K562 (cell line): ENCODE results near the gene CDKN2C. TPM values are rescaled to one million over a fixed set of nuclear protein-coding genes. Genes with fewer than 3 reads are reported as not detected.
A peak's percentile ranks its signal among the peaks of the same experiment; 100 is the strongest.

Experiments used
- ESRRA ChIP-seq: fragments of 450-650 bp; IDR thresholded peaks from 2 replicates; pipeline ENCODE4 v1.6.1; 2014; ENCODE audit warnings: low read depth, mild to moderate bottlenecking, moderate library complexity, borderline replicate concordance
- ETS2 ChIP-seq: IDR thresholded peaks from 2 replicates; pipeline ENCODE4 v1.6.1; 2016; ENCODE audit warnings: borderline replicate concordance, missing genetic modification characterization, mild to moderate bottlenecking, moderate library complexity, missing compliant biosample characterization; ENCODE audit not compliant: poor library complexity, severe bottlenecking
- HEY1 ChIP-seq: fragments of 250-450 bp; sonication (Bioruptor Pico); IDR thresholded peaks from 2 replicates; pipeline ENCODE4 v1.5.0; 2020; ENCODE audit warnings: mild to moderate bottlenecking, moderate library complexity, borderline replicate concordance
- HNRNPK ChIP-seq: fragments of 200-400 bp; formaldehyde crosslinking; IDR thresholded peaks from one replicate; pipeline ENCODE4 v1.6.1; 2018; ENCODE audit warnings: mild to moderate bottlenecking, low read depth, low read length; ENCODE audit not compliant: poor library complexity, severe bottlenecking
- HOMEZ ChIP-seq: fragments of 250-450 bp; sonication (Bioruptor Pico); IDR thresholded peaks from 2 replicates; pipeline ENCODE4 v1.4.0; 2020; ENCODE audit warnings: mild to moderate bottlenecking, moderate library complexity
- KDM5B ChIP-seq: fragments of 200-600 bp; sonication (generic); IDR thresholded peaks from 2 replicates; pipeline ENCODE4 v1.6.1; 2012; ENCODE audit warnings: low read depth, mild to moderate bottlenecking, moderate library complexity, low read length, control low read depth, inconsistent platforms; ENCODE audit not compliant: insufficient replicate concordance
- LEF1 ChIP-seq: fragments of 450-650 bp; IDR thresholded peaks from 2 replicates; pipeline ENCODE4 v1.6.1; 2016; ENCODE audit warnings: mild to moderate bottlenecking
- MAX ChIP-seq: sonication (generic); formaldehyde crosslinking; IDR thresholded peaks from 2 replicates; pipeline ENCODE4 v1.9.0; 2022; ENCODE audit warnings: mild to moderate bottlenecking, missing genetic modification reagents
- MLX ChIP-seq, 2 experiments: fragments of 450-650 bp in 1 of 2; sonication (generic) in 1 of 2; formaldehyde crosslinking; conservative IDR thresholded peaks; 2 replicates each; pipeline versions ENCODE4 v1.4.0 to v1.8.1; 2020 to 2022; ENCODE audit warnings: mild to moderate bottlenecking in 1 of 2, missing genetic modification reagents in 1 of 2
- NCOA2 ChIP-seq, 2 experiments: fragments of 450-650 bp; IDR thresholded peaks; 2 replicates each; pipeline ENCODE4 v1.6.1; 2018; ENCODE audit warnings: mild to moderate bottlenecking in 2 of 2, moderate library complexity in 1 of 2; ENCODE audit not compliant: partially characterized antibody in 2 of 2
- NFXL1 ChIP-seq: fragments of 450-650 bp; formaldehyde crosslinking; IDR thresholded peaks from 2 replicates; pipeline ENCODE4 v1.4.0; 2021; ENCODE audit warnings: mild to moderate bottlenecking
- PML ChIP-seq: IDR thresholded peaks from 2 replicates; pipeline ENCODE4 v1.6.1; 2012; ENCODE audit warnings: low read length, inconsistent platforms
- PTBP1 ChIP-seq: fragments of 200-400 bp; formaldehyde crosslinking; IDR thresholded peaks from 2 replicates; pipeline ENCODE4 v1.6.1; 2017; ENCODE audit warnings: low read depth, low read length
- RBM17 ChIP-seq: fragments of 200-400 bp; formaldehyde crosslinking; IDR thresholded peaks from 2 replicates; pipeline ENCODE4 v1.6.1; 2017; ENCODE audit warnings: low read depth, mild to moderate bottlenecking, low read length, borderline replicate concordance
- RFX5 ChIP-seq: IDR thresholded peaks from 2 replicates; pipeline ENCODE4 v1.6.1; 2011; ENCODE audit warnings: low read depth, mild to moderate bottlenecking, improper control_type of control experiment, low read length
- SP1 ChIP-seq: sonication (generic); formaldehyde crosslinking; IDR thresholded peaks from 2 replicates; pipeline ENCODE4 v1.8.1; 2022; ENCODE audit warnings: mild to moderate bottlenecking, missing genetic modification reagents
- TCF3 ChIP-seq: sonication (generic); formaldehyde crosslinking; IDR thresholded peaks from 2 replicates; pipeline ENCODE4 v1.4.0; 2020; ENCODE audit warnings: mild to moderate bottlenecking, missing genetic modification reagents
- ZC3H4 ChIP-seq: sonication (generic); formaldehyde crosslinking; IDR thresholded peaks from 2 replicates; pipeline ENCODE4 v1.9.0; 2021; ENCODE audit warnings: missing genetic modification reagents, borderline replicate concordance
- ZHX1 ChIP-seq: fragments of 150-350 bp; conservative IDR thresholded peaks from 2 replicates; pipeline ENCODE4 v1.6.1; 2014; ENCODE audit warnings: low read length
- ZNF140 ChIP-seq: fragments of 250-450 bp; sonication (Bioruptor Pico); IDR thresholded peaks from 2 replicates; pipeline ENCODE4 v1.8.0; 2021; ENCODE audit warnings: moderate library complexity, mild to moderate bottlenecking, inconsistent platforms
- ZNF217 ChIP-seq: sonication (generic); formaldehyde crosslinking; IDR thresholded peaks from 2 replicates; pipeline ENCODE4 v1.8.0; 2022; ENCODE audit warnings: mild to moderate bottlenecking, missing genetic modification reagents
- ZNF311 ChIP-seq: fragments of 250-450 bp; sonication (Bioruptor Pico); IDR thresholded peaks from 2 replicates; pipeline ENCODE4 v1.4.0; 2020; ENCODE audit warnings: mild to moderate bottlenecking, moderate library complexity
- ZNF644 ChIP-seq: fragments of 200-800 bp; sonication (Bioruptor generic); IDR thresholded peaks from 2 replicates; pipeline ENCODE4 v1.6.1; 2016; ENCODE audit warnings: low read depth, missing genetic modification characterization, missing compliant biosample characterization
- ZNF699 ChIP-seq: fragments of 250-450 bp; sonication (Bioruptor Pico); IDR thresholded peaks from 2 replicates; pipeline ENCODE4 v1.8.0; 2021; ENCODE audit warnings: mild to moderate bottlenecking, moderate library complexity; ENCODE audit not compliant: insufficient replicate concordance
- polyA plus RNA-seq, 8 experiments: library from polyadenylated mRNA; depleted of rRNA in 4 of 8; stranded (reverse) in 5 of 8; unstranded in 3 of 8; fragments of >200 nt; fragmentation: Nextera tagmentation in 2 of 8; fragmentation: Illumina TruSeq in 1 of 8; extraction: Ambion mirVana in 2 of 8; extraction: Trizol in 1 of 8; gene quantifications; 2 replicates each; pipeline versions ENCODE4 v1.2.1 to v1.2.3, GENCODE V29; 2011 to 2014; ENCODE audit warnings: inconsistent platforms in 1 of 8, missing spikeins in 1 of 8
- total RNA-seq, 7 experiments: library from RNA; depleted of rRNA in 6 of 7; stranded (reverse); fragments of >200 nt in 6 of 7; fragmentation: Illumina TruSeq in 2 of 7; extraction: Trizol in 2 of 7; gene quantifications; 2 replicates each; pipeline versions ENCODE4 v1.2.1 to v1.2.3, GENCODE V29; 2011 to 2021; ENCODE audit warnings: low replicate concordance in 1 of 7

Gene CDKN2C
- total and polyA plus RNA-seq, 9 of the 15 experiments (the other 6 are each of a cell fraction or from before 2014, with no cell fraction given), result 11.9 to 74.3 (median 45.9) TPM

- TF ChIP-seq MLX (CRISPR knock-in tag; conservative IDR thresholded peaks at IDR 0.05) (no peak), HNRNPK (no peak), ZHX1 (no peak), ZNF140 (CRISPR knock-in tag) (no peak), NCOA2 (IDR thresholded peaks at IDR 0.05; ENCODE audit: partially characterized antibody in 2 of 2) (no peak), PML (no peak; the same call in none of the 2 replicates), ETS2 (tag) (no peak), MAX (CRISPR knock-in tag) (no peak), RFX5 (no peak), ZNF217 (CRISPR knock-in tag) (no peak), ESRRA (no peak), NFXL1 (CRISPR knock-in tag) (no peak), ZNF311 (CRISPR knock-in tag) (no peak), LEF1 (no peak), ZC3H4 (CRISPR knock-in tag) (no peak), TCF3 (CRISPR knock-in tag) (0 out of 2 replicates have a peak, but pooled peaks have one; percentile 5), PTBP1 (no peak), HOMEZ (CRISPR knock-in tag) (no peak), SP1 (no peak), KDM5B (no peak), RBM17 (no peak), HEY1 (CRISPR knock-in tag) (no peak), ZNF644 (no peak), ZNF699 (no peak)
Observed at GRCh38 chr1:50967416-50968157, 2.5 kb upstream of the CDKN2C start (continued).
